HG02981 (cell line): ENCODE data around the gene FRMPD4.

Experiments
- ATAC-seq: cut with Tn5 transposase; IDR thresholded peaks from one replicate; pipeline ENCODE4 v1.9.1; 2021; ENCODE audit warnings: mild to moderate bottlenecking, moderate library complexity; ENCODE audit not compliant: unreplicated experiment

FRMPD4 gene

GRCh38 chrX:12711435-12712040 is 573.3 kb downstream of the FRMPD4 start:
- ATAC-seq: no peak

- ATAC-seq: no peak
Measured at GRCh38 chrX:12716574-12716973, 578.3 kb downstream of the FRMPD4 start.

GRCh38 chrX:12719837-12720236 is 581.6 kb downstream of the FRMPD4 start:
- ATAC-seq: no peak

GRCh38 chrX:12721042-12721441 is 582.8 kb downstream of the FRMPD4 start:
- no peak for ATAC-seq

- no peak for ATAC-seq
Measured at GRCh38 chrX:12722314-12722713, 584.0 kb downstream of the FRMPD4 start.

GRCh38 chrX:12741416-12741815 is 603.1 kb downstream of the FRMPD4 start:
- ATAC-seq: no peak

- no peak for ATAC-seq
Measured at GRCh38 chrX:12747433-12747832, 609.2 kb downstream of the FRMPD4 start.

- no peak for ATAC-seq
Measured at GRCh38 chrX:12751887-12752286, 613.6 kb downstream of the FRMPD4 start.

- ATAC-seq: no peak
Measured at GRCh38 chrX:12753366-12753765, 615.1 kb downstream of the FRMPD4 start.

GRCh38 chrX:12758291-12758690 is 620.0 kb downstream of the FRMPD4 start:
- no peak for ATAC-seq

GRCh38 chrX:12767856-12768255 is 629.6 kb downstream of the FRMPD4 start:
- no peak for ATAC-seq

GRCh38 chrX:12768491-12768890 is 630.2 kb downstream of the FRMPD4 start:
- ATAC-seq: no peak

- no peak for ATAC-seq
Measured at GRCh38 chrX:12770440-12770839, 632.2 kb downstream of the FRMPD4 start.

- peak; percentile 100 for ATAC-seq
Measured at GRCh38 chrX:12771445-12772069, 633.3 kb downstream of the FRMPD4 start.
